ENCODE measurements around the gene PPP1R15A.
"Not testable (repeated sequence)": the region's sequence is repeated elsewhere in the genome, so short reads cannot be mapped to it uniquely, and the experiment has no call there.

GRCh38 chr19:48919271-48919670, 47.0 kb downstream of the PPP1R15A start:
- TF ChIP-seq ARNTL (CRISPR knock-in tag; IDR thresholded peaks at IDR 0.05; ENCODE audit: borderline replicate concordance, low read depth); ZFP30 (CRISPR knock-in tag; IDR thresholded peaks at IDR 0.05); ZFP3 (CRISPR knock-in tag; IDR thresholded peaks at IDR 0.05); TSHZ2 (CRISPR knock-in tag; IDR thresholded peaks at IDR 0.05); ISL1 (CRISPR knock-in tag; IDR thresholded peaks at IDR 0.05); PATZ1 (CRISPR knock-in tag; IDR thresholded peaks at IDR 0.05; ENCODE audit: borderline replicate concordance): not testable (repeated sequence)

Measured in SK-N-SH treated with all-trans-retinoic acid at 6 μM for 48 hours (cell line).